ENCODE results near the gene SH3PXD2A.

The SH3PXD2A gene

GRCh38 chr10:103703941-103704919, 151.1 kb downstream of the SH3PXD2A start:
- DNase-seq (ENCODE audit: low read depth): no peak

GRCh38 chr10:103701380-103702222, 153.8 kb downstream of the SH3PXD2A start:
- no peak for DNase-seq (ENCODE audit: low read depth)

GRCh38 chr10:103700436-103700715, 155.0 kb downstream of the SH3PXD2A start:
- no peak for DNase-seq (ENCODE audit: low read depth)

DNA sequence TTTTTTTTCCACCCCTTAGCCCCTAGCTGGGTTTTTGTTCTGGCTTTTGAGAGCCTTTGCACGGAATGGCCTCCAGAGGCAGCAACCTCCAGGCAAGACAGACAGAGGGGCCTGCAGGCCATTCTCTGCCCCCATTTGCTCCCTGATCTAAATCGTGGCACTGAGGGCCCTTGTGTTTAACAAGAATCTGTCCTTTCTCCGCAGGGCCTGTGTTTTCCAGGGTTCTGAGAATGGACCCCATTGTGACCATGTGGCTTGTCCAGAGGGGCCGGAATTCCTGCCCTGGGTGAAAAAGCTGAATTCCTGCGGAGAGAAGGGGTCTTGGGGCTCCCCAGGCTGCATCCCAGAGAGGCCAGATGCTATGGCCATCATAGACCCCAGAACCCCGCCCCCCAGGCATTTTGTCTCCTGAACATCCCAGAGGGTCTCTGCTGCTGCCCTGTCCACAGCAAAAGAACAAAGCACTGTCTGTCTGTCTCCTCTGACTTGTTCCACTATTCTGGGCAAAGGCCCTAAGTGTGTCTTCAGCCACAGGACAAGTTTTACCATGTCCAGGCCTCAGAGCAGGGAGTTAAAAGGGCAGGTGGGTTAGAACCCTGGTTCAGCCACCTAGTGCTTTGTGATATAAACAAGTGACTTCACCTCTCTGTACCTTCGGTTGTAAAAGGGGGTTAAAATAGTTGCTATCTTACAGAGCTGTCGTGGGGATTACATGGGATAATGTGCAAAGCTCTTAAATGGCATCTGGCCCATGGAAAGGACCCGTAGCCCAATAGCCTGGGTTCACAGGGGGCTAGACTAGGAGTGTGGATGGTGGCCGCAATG, 155.6 kb downstream of the SH3PXD2A start:
- DNase-seq (ENCODE audit: low read depth): no peak

GRCh38 chr10:103698266-103698665, 157.1 kb downstream of the SH3PXD2A start:
- no peak for DNase-seq (ENCODE audit: low read depth)

- no peak for DNase-seq (ENCODE audit: low read depth)
Observed at GRCh38 chr10:103697787-103698186, 157.6 kb downstream of the SH3PXD2A start.

- DNase-seq (ENCODE audit: low read depth): peak; percentile 91
Observed at GRCh38 chr10:103696411-103697145, 158.8 kb downstream of the SH3PXD2A start.

DNA sequence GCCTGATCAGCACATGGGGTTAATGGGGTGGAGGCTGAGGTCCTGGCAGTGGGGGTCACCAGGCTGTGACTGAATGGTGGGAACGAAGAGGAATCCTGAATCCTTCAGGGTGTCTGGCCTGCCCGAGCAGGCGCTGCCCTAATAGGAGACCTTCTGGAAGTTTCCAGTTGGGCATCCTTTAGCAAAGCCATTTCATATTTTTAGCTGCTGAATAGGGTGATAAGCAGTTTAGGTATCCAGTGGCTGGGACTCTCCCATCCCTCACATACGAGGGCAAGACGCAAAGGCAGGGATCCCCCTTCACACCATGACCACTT, 159.3 kb downstream of the SH3PXD2A start:
- no peak for DNase-seq (ENCODE audit: low read depth)

- peak; percentile 52 for DNase-seq (ENCODE audit: low read depth)
Observed at GRCh38 chr10:103695584-103696005, 159.8 kb downstream of the SH3PXD2A start.

DNA sequence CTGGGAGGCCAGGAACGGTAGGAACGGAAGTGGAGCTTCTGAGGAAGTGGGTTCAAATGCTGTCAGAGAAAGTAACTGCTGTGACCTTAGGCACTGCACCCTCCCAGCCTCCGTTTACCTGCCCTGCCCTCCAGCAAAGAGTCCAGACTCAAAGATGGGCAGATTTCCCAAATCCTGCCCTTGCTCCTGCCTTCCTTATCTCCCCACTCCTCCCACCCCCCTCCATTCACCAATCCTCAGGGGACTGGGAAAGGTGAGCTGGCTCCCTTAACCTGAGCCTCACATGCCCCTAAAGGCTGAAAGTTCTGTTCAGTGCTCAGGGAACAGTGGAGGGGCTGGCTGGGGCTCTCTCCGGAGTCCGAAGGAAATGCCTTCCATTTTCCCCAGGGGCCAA, 161.6 kb downstream of the SH3PXD2A start:
- DNase-seq (ENCODE audit: low read depth): no peak

DNA sequence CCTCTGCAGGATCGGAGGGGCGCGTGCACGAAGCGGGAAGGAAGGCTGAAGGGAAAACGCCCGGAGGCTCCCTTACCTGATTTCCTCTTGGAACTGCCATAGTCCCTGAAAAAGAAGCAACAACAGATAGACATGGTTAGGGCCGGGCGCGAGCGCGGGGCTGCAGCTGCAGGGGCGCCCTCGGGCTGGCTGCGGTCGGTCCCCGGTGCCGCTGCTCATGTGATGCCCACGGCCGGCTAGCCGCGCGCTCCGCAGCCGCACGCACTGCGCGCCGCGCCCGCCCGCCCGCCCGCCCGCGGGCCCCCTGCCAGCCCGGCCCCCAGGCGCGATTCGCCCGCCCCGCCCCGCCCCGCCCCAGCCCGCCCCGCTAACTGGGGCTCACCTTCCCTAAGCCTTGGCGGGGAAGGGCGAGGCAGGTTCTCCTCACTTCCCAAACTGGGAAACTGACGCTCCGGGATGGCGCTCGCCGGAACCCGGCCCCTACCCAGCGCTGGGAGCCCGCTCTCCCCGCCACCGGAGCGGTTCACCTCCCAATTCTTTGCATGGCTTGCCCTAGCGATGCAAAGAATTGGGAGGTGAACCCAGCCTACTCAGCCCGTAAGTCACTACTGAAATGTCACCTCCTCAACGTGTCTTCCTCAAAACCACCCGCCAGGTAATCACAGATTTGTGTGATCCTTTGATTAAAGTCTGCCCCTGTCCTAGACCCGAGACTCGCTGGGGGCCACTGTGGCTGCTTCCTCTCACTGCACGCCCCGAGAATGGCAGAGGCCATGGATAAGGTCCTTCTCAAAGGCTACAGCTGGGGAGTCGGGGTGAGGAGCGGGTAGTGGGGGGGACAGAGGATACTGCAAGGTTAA, 162.2 kb downstream of the SH3PXD2A start:
- no peak for DNase-seq (ENCODE audit: low read depth)

DNA sequence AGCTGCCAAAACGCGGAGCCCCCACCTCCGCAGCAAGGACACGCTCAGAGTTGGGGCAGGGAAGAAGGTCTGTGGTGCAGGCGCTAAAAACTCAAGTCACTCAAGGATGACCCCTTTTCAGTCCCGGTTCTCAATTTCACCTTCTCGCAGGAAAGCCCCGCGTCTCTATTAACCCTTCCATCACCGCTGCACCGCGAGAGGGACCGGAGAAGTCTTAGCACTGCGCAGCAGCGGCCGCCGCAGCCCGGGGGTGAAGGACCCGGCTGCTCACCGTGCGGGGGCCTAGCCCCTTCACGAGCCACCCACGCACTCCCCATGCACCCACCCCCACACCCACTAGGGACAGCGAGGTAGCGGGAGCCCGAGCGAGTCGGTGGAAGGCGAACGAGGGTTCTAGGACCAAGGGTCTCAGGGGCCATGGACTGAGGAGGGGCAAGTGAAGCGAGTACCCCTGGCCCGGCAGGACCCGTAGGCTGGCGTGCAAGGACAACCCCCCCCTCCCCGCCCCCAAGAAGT, 162.9 kb downstream of the SH3PXD2A start:
- DNase-seq (ENCODE audit: low read depth): no peak

GRCh38 chr10:103691723-103692435, 163.5 kb downstream of the SH3PXD2A start:
- peak; percentile 15 for DNase-seq (ENCODE audit: low read depth)

GRCh38 chr10:103691267-103691666, 164.1 kb downstream of the SH3PXD2A start:
- DNase-seq (ENCODE audit: low read depth): no peak

DNA sequence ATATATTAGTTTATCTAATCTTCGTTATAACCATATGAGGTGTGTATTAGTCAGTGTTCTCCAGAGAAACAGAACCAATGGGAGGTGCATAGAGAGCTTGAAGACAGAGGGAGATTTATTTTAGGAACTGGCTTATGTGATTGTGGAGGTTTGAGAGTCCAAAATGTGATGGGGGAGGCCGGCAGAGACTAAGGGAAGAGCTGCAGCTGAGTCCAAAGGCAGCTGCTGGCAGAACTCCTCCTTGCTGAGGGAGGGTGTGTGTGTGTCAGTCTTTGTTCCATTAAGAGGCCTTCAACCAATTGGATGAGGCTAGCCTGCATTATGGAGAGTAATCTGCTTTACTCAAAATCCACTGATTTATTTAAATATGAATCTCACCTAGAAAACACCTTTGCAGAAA, 165.1 kb downstream of the SH3PXD2A start:
- DNase-seq (ENCODE audit: low read depth): peak; percentile 38

DNA sequence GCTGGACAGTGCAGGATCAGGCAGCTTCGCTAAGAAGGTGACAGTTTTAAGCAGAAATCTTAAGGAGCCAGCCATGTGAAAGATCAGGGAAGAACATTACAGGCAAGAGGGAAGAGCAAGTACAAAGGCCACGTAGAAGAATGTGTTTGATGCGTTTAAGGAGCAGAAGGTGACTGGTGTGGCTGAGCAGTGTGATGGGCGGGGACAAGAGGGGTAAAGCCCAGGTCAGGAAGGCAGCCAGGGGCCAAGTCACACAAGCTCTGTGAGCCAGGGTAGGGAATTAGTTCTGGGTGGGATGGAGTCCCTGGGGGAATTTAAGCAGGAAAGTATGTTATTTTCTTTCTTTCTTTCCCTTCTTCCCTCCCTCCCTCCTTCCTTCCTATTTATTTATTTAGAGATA, 166.9 kb downstream of the SH3PXD2A start:
- no peak for DNase-seq (ENCODE audit: low read depth)

GRCh38 chr10:103687718-103688117, 167.7 kb downstream of the SH3PXD2A start:
- no peak for DNase-seq (ENCODE audit: low read depth)

- DNase-seq (ENCODE audit: low read depth): no peak
Observed at GRCh38 chr10:103687172-103687571, 168.2 kb downstream of the SH3PXD2A start.

DNA sequence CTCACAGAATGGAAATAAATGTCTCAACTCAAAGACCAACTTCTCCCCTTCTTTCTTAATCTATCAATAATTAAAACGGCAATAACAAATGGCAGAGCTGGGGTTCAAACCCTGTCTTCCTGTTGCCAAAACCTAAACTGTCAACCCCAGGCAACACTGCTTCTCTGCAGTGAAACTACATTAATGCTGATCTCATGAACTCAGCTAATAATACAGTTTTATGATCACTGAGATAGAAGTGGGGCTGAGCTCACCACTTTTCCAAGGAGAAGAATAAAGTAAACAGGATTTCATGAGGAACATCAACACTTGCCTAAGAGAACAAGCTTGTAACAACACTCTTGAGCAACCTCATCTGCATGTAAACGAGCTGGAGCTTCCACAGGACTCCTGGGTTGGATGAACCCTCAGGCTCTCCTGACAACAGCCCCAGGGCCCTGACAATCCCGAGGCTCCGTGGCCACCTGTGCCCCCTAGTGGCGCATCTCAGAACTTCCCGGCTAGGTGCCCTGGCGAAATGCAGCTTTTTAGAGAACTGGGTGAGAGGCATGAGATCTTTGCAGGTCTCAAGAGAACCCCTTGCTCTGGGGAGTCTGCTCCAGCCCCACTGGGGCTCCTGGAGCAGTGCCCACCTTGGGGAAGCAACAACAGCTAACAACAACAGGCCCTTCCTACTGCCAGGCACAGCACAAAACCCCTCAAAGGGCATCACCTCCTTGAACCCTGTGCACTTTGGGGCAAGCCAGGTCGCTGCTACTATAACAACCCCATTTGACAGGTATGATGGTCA, 169.3 kb downstream of the SH3PXD2A start:
- peak; percentile 93 for DNase-seq (ENCODE audit: low read depth)
